ENCODE measurements around the gene PLCB2. TPM values are rescaled to one million over a fixed set of nuclear protein-coding genes. Genes with fewer than 3 reads are reported as not detected.

The PLCB2 gene
- polyA plus RNA-seq, 1 of the 3 experiments (the other 2 are of a cell fraction) = 0.15 TPM

- Histone ChIP-seq H3F3A (replicated peaks; ENCODE audit: insufficient read depth) (peaks cover 25% of the 10 kb centered on the region), H3K9me2 (no peaks in the 10 kb centered on the region), H3K9ac (peak overlapping the region; percentile 98; the same call in 1 of the 2 replicates), H3K4me1 (ENCODE audit: control insufficient read depth in 1 of 2, insufficient read depth in 2 of 2, low read depth in 1 of 2, low read length in 1 of 2) (peaks cover 50 to 56% of the 10 kb centered on the region in 2 experiments; a peak in 3 of 4 replicates), H3K27ac (ENCODE audit: low read depth in 2 of 2, low read length in 1 of 2) (no peak overlapping the region), H3K9me3 (no peaks in the 10 kb centered on the region), H2AFZ (ENCODE audit: low read depth) (no peak overlapping the region), H3K4me3 (ENCODE audit: low read depth in 2 of 2, low read length in 1 of 2) (no peak overlapping the region), H4K20me1 (ENCODE audit: insufficient read depth) (no peaks in the 10 kb centered on the region), H3K36me3 (replicated peaks in 1 of 2; ENCODE audit: control insufficient read depth in 1 of 2, insufficient read depth in 2 of 2, low read length in 1 of 2) (peaks cover 19 to 26% of the 10 kb centered on the region in 2 experiments), H3K79me2 (ENCODE audit: insufficient read depth) (peaks cover 53% of the 10 kb centered on the region), H3K27me3 (ENCODE audit: insufficient read depth) (no peaks in the 10 kb centered on the region), H3K4me2 (peak overlapping the region; percentile 94; the same call in 1 of the 2 replicates)
- DNase-seq = no peak
- WGBS (ENCODE audit: low lambda C conversion rate) = 97% methylated on average over 4 of the region's 5 CpGs
- no peak for TF ChIP-seq CHD2 (IDR thresholded peaks at IDR 0.05; ENCODE audit: low read length, partially characterized antibody)
- TF ChIP-seq JUND (IDR thresholded peaks at IDR 0.05) = no peak
- TF ChIP-seq TAF1 (IDR thresholded peaks at IDR 0.05; ENCODE audit: borderline replicate concordance, low read depth, low read length) = no peak
- TF ChIP-seq NRF1 (IDR thresholded peaks at IDR 0.05; ENCODE audit: low read depth, low read length) = no peak
- ChIA-PET POLR2A (interaction anchor here (1.6 kb wide), 1 partner anchor 10 kb away, joined by 4 read pairs; no protein-coding TSS in a partner anchor), CTCF (interaction anchor here (1.3 to 70.6 kb wide), 8 partner anchors 5 to 183 kb away, joined by 4 to 2194 read pairs (median 99); partner anchors contain the start of genes ANKRD63, CCDC9B, DISP2 and INAFM2)
Observed at GRCh38 chr15:40336744-40337122, 29.0 kb upstream of the PLCB2 start.

- Histone ChIP-seq H3K9me3 (no peaks in the 10 kb centered on the region), H3K9ac (0 out of 2 replicates have a peak overlapping the region, but pooled peaks have one; percentile 98), H3K36me3 (replicated peaks in 1 of 2; ENCODE audit: control insufficient read depth in 1 of 2, insufficient read depth in 2 of 2, low read length in 1 of 2) (peaks cover 19 to 26% of the 10 kb centered on the region in 2 experiments), H3K79me2 (ENCODE audit: insufficient read depth) (peaks cover 49% of the 10 kb centered on the region), H3K4me2 (peak overlapping the region; percentile 94; the same call in 1 of the 2 replicates), H4K20me1 (ENCODE audit: insufficient read depth) (no peaks in the 10 kb centered on the region), H3K27ac (ENCODE audit: low read depth in 2 of 2, low read length in 1 of 2) (no peak overlapping the region; a peak in 1 of 4 replicates), H3K9me2 (no peaks in the 10 kb centered on the region), H3F3A (replicated peaks; ENCODE audit: insufficient read depth) (peaks cover 25% of the 10 kb centered on the region), H3K27me3 (ENCODE audit: insufficient read depth) (no peaks in the 10 kb centered on the region), H3K4me3 (ENCODE audit: low read depth in 2 of 2, low read length in 1 of 2) (no peak overlapping the region), H3K4me1 (ENCODE audit: control insufficient read depth in 1 of 2, insufficient read depth in 2 of 2, low read depth in 1 of 2, low read length in 1 of 2) (peaks cover 48 to 50% of the 10 kb centered on the region in 2 experiments; a peak in 3 of 4 replicates), H2AFZ (ENCODE audit: low read depth) (no peak overlapping the region)
- CTCF ChIA-PET = interaction anchor here (1.4 to 70.6 kb wide), 6 partner anchors 6 to 119 kb away, joined by 4 to 2194 read pairs (median 242); partner anchors contain the start of genes ANKRD63, CCDC9B, DISP2 and INAFM2
- POLR2A ChIA-PET = interaction anchor here (1.4 to 1.6 kb wide), 2 partner anchors 9 to 13 kb away, joined by 4 to 5 read pairs; partner anchors contain the start of gene INAFM2
- DNase-seq = no peak
- no peak for TF ChIP-seq SIN3A (IDR thresholded peaks at IDR 0.05; ENCODE audit: borderline replicate concordance, low read depth, low read length)
- no peak for TF ChIP-seq ELF1 (IDR thresholded peaks at IDR 0.05)
- TF ChIP-seq TCF12 (IDR thresholded peaks at IDR 0.05) = no peak
- TF ChIP-seq SMC3 (IDR thresholded peaks at IDR 0.05; ENCODE audit: low read depth, low read length) = no peak
- no peak for TF ChIP-seq RAD21 (IDR thresholded peaks at IDR 0.05; ENCODE audit: low read length)
- WGBS (ENCODE audit: low lambda C conversion rate) = 100% methylated on average over 7 of the region's 13 CpGs
Observed at GRCh38 chr15:40335938-40336743, 28.4 kb upstream of the PLCB2 start.

All from SK-N-SH (cell line).